GM23338 (cell line): ENCODE measurements around the gene ZDHHC4. TPM values are rescaled to one million over a fixed set of nuclear protein-coding genes. Genes with fewer than 3 reads are reported as not detected.

ENCODE experiments used
- ATAC-seq: fragments of 200-7000 bp; cut with Tn5 transposase; 3 replicates; pipeline ENCODE4 v1.9.1; 2020
- DNase-seq: peaks from one replicate; pipeline ENCODE4 v3.0.0-alpha.2; 2015; ENCODE audit warnings: low spot score
- H2AFZ ChIP-seq: fragments of 200-600 bp; sonication (generic); 2 replicates; pipeline ENCODE4 v1.8.0; 2016; ENCODE audit warnings: antibody characterized with exemption, mild to moderate bottlenecking, moderate library complexity
- H3F3A ChIP-seq: fragments of 200-600 bp; sonication (generic); replicated peaks from 2 replicates; pipeline ENCODE4 v1.8.0; 2017; ENCODE audit warnings: antibody characterized with exemption, mixed run types, low read depth
- H3K27ac ChIP-seq: fragments of 200-600 bp; sonication (generic); 2 replicates; pipeline ENCODE4 v1.6.1; 2016; ENCODE audit warnings: low read depth
- H3K27me3 ChIP-seq: fragments of 200-600 bp; sonication (generic); 2 replicates; pipeline ENCODE4 v1.8.0; 2016; ENCODE audit warnings: mild to moderate bottlenecking, mixed run types, moderate library complexity; ENCODE audit not compliant: insufficient read depth
- H3K36me3 ChIP-seq: fragments of 200-600 bp; sonication (generic); 2 replicates; pipeline ENCODE4 v1.8.0; 2016; ENCODE audit warnings: mild to moderate bottlenecking; ENCODE audit not compliant: insufficient read depth
- H3K4me1 ChIP-seq: fragments of 200-600 bp; sonication (generic); 2 replicates; pipeline ENCODE4 v1.8.0; 2016; ENCODE audit warnings: mild to moderate bottlenecking, moderate library complexity; ENCODE audit not compliant: insufficient read depth
- H3K4me2 ChIP-seq: fragments of 200-600 bp; sonication (generic); 2 replicates; pipeline ENCODE4 v1.7.1; 2017; ENCODE audit warnings: mixed run types
- H3K4me3 ChIP-seq: fragments of 200-600 bp; sonication (generic); 2 replicates; pipeline ENCODE4 v1.6.1; 2016; ENCODE audit warnings: mixed run types
- H3K79me2 ChIP-seq: fragments of 200-600 bp; sonication (generic); replicated peaks from 2 replicates; pipeline ENCODE4 v1.8.0; 2017; ENCODE audit warnings: mild to moderate bottlenecking; ENCODE audit not compliant: insufficient read depth
- H3K9me2 ChIP-seq: fragments of 200-600 bp; sonication (generic); 2 replicates; pipeline ENCODE4 v1.8.0; 2017; ENCODE audit not compliant: insufficient read depth
- H4K20me1 ChIP-seq: fragments of 200-600 bp; sonication (generic); replicated peaks from 2 replicates; pipeline ENCODE4 v1.8.0; 2017; ENCODE audit warnings: mild to moderate bottlenecking; ENCODE audit not compliant: insufficient read depth
- H3K27ac Mint-ChIP-seq: 2 replicates; pipeline ENCODE4 v1.8.0; 2020; ENCODE audit warnings: inconsistent platforms, mild to moderate bottlenecking, moderate library complexity, mixed read lengths
- H3K27me3 Mint-ChIP-seq: 3 replicates; pipeline ENCODE4 v1.8.0; 2022; ENCODE audit warnings: low read depth, mild to moderate bottlenecking, moderate library complexity, mixed read lengths, inconsistent platforms; ENCODE audit not compliant: insufficient read depth, poor library complexity
- H3K36me3 Mint-ChIP-seq: 3 replicates; pipeline ENCODE4 v1.8.0; 2021; ENCODE audit warnings: low read depth, mild to moderate bottlenecking, inconsistent platforms, moderate library complexity, mixed read lengths
- H3K4me1 Mint-ChIP-seq: 3 replicates; pipeline ENCODE4 v1.8.0; 2020; ENCODE audit warnings: mild to moderate bottlenecking, inconsistent platforms, mixed read lengths
- H3K4me3 Mint-ChIP-seq: 3 replicates; pipeline ENCODE4 v1.8.0; 2021; ENCODE audit warnings: moderate library complexity, mild to moderate bottlenecking, inconsistent platforms, mixed read lengths
- H3K9me3 Mint-ChIP-seq: 3 replicates; pipeline ENCODE4 v1.8.0; 2020; ENCODE audit warnings: moderate library complexity, mild to moderate bottlenecking, inconsistent platforms, mixed read lengths
- CTCF ChIP-seq, 2 experiments: fragments of 200-600 bp in 1 of 2; sonication (generic) in 1 of 2; conservative IDR thresholded peaks; 2 replicates each; pipeline versions ENCODE4 v1.5.1 to v1.6.1; 2016 to 2017; ENCODE audit warnings: antibody characterized with exemption in 2 of 2, low read depth in 2 of 2, mild to moderate bottlenecking in 2 of 2, moderate library complexity in 1 of 2
- JUNB ChIP-seq: IDR thresholded peaks from one replicate; pipeline ENCODE4 v1.6.1; 2016; ENCODE audit warnings: antibody characterized with exemption; ENCODE audit not compliant: unreplicated experiment
- NANOG ChIP-seq: IDR thresholded peaks from 2 replicates; pipeline ENCODE4 v1.6.1; 2016; ENCODE audit warnings: antibody characterized with exemption, borderline replicate concordance
- POLR2AphosphoS5 ChIP-seq: IDR thresholded peaks from 2 replicates; pipeline ENCODE4 v1.6.1; 2016; ENCODE audit warnings: antibody characterized with exemption, low read depth
- REST ChIP-seq: IDR thresholded peaks from one replicate; pipeline ENCODE4 v1.6.1; 2018; ENCODE audit warnings: antibody characterized with exemption; ENCODE audit not compliant: unreplicated experiment
- ZNF114 ChIP-seq: fragments of 250-450 bp; sonication (Bioruptor Pico); IDR thresholded peaks from 2 replicates; pipeline ENCODE4 v1.5.0; 2020; ENCODE audit warnings: mild to moderate bottlenecking, moderate library complexity
- ZNF331 ChIP-seq: fragments of 250-450 bp; sonication (Bioruptor Pico); IDR thresholded peaks from 2 replicates; pipeline ENCODE4 v1.5.0; 2020; ENCODE audit warnings: low read depth, mild to moderate bottlenecking, moderate library complexity
- ZNF462 ChIP-seq: fragments of 250-450 bp; sonication (Bioruptor Pico); IDR thresholded peaks from 2 replicates; pipeline ENCODE4 v1.5.0; 2020; ENCODE audit warnings: mild to moderate bottlenecking, moderate library complexity
- polyA plus RNA-seq: library from polyadenylated mRNA; unstranded; fragments of >200 nt; fragmentation: Nextera tagmentation; extraction: Ambion mirVana; gene quantifications from 2 replicates; pipeline ENCODE4 v1.2.1, GENCODE V29; 2016
- total RNA-seq: library from RNA; depleted of rRNA; stranded (reverse); fragments of >200 nt; shearing (Covaris generic); gene quantifications from 2 replicates; pipeline ENCODE4 v1.2.3, GENCODE V29; 2014

The ZDHHC4 gene
- total and polyA plus RNA-seq, 2 experiments from 2014 or later: 31.2 to 58.9 TPM

GRCh38 chr7:6604458-6604857 lies 27.2 kb downstream of the ZDHHC4 start:
- H3K27ac ChIP-seq: no peak overlapping the region
- Mint-ChIP-seq H3K9me3 (no peaks in the 10 kb centered on the region; the same call in 2 of the 3 replicates), H3K36me3 (peaks cover 44% of the 10 kb centered on the region), H3K27me3 (peaks cover 7% of the 10 kb centered on the region), H3K4me3 (no peak overlapping the region), H3K27ac (no peak overlapping the region), H3K4me1 (no peaks in the 10 kb centered on the region)
- H3K79me2 ChIP-seq: no peaks in the 10 kb centered on the region
- no peak overlapping the region for H3K4me3 ChIP-seq
- DNase-seq (no peak), ATAC-seq (no peak)
- peaks cover 3% of the 10 kb centered on the region; the same call in 1 of the 2 replicates for H4K20me1 ChIP-seq
- no peaks in the 10 kb centered on the region for H3K36me3 ChIP-seq
- H2AFZ ChIP-seq: no peak overlapping the region
- no peaks in the 10 kb centered on the region for H3K9me2 ChIP-seq
- no peaks in the 10 kb centered on the region for H3F3A ChIP-seq
- H3K4me2 ChIP-seq: no peak overlapping the region
- H3K27me3 ChIP-seq: no peaks in the 10 kb centered on the region
- no peak for TF ChIP-seq JUNB
- TF ChIP-seq ZNF462 (CRISPR knock-in tag): no peak
- TF ChIP-seq ZNF331 (CRISPR knock-in tag): no peak
- no peak for TF ChIP-seq ZNF114 (CRISPR knock-in tag)
- no peak for TF ChIP-seq CTCF (conservative IDR thresholded peaks at IDR 0.05; ENCODE audit: low read depth in 2 of 2)
- TF ChIP-seq REST: no peak
- no peak for TF ChIP-seq POLR2AphosphoS5
- no peak for TF ChIP-seq NANOG
- no peaks in the 10 kb centered on the region for H3K4me1 ChIP-seq
